PC-3 (cell line): ENCODE data around the gene CATSPERZ.

Experiments used
- EZH2 ChIP-seq: fragments of 300-600 bp; sonication (generic); IDR thresholded peaks from one replicate; pipeline ENCODE4 v1.6.1; 2017; ENCODE audit warnings: antibody characterized with exemption, mild to moderate bottlenecking, low read length; ENCODE audit not compliant: unreplicated experiment
- EZH2phosphoT487 ChIP-seq: fragments of 300-600 bp; sonication (generic); IDR thresholded peaks from 2 replicates; pipeline ENCODE4 v1.6.1; 2018; ENCODE audit warnings: mild to moderate bottlenecking, antibody characterized with exemption, low read length, borderline replicate concordance
- TF ChIP-seq, protein P1 (sequence below): fragments of 300-600 bp; sonication (generic); conservative IDR thresholded peaks from 2 replicates; pipeline ENCODE4 v1.5.1; 2017; ENCODE audit warnings: antibody characterized with exemption, low read depth, mild to moderate bottlenecking, low read length

DNA sequence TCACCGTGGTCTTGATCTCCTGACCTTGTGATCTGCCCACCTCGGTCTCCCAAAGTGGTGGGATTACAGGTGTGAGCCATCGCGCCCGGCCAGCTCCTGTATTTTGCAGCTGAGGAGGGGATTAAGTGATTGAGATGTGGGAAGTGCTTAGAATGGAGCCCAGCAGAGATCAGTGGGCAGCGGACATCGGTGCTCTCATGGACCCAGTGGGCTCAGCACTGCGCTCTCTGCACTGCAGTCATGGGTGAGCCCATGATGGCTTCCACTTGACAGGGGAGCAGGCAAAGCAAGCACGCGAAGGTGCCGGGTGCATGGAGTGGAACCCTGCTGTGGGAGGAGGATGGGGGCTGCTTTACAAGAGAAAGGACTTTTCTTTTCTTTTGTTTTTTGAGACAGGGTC, 30.7 kb downstream of the CATSPERZ start:
- TF ChIP-seq, protein P1, sequence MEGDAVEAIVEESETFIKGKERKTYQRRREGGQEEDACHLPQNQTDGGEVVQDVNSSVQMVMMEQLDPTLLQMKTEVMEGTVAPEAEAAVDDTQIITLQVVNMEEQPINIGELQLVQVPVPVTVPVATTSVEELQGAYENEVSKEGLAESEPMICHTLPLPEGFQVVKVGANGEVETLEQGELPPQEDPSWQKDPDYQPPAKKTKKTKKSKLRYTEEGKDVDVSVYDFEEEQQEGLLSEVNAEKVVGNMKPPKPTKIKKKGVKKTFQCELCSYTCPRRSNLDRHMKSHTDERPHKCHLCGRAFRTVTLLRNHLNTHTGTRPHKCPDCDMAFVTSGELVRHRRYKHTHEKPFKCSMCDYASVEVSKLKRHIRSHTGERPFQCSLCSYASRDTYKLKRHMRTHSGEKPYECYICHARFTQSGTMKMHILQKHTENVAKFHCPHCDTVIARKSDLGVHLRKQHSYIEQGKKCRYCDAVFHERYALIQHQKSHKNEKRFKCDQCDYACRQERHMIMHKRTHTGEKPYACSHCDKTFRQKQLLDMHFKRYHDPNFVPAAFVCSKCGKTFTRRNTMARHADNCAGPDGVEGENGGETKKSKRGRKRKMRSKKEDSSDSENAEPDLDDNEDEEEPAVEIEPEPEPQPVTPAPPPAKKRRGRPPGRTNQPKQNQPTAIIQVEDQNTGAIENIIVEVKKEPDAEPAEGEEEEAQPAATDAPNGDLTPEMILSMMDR, result no peak
- no peak for TF ChIP-seq EZH2
- TF ChIP-seq EZH2phosphoT487, result no peak
